ENCODE results near the gene PWWP2B. TPM values are rescaled to one million over a fixed set of nuclear protein-coding genes. Genes with fewer than 3 reads are reported as not detected.

PWWP2B gene
- polyA plus RNA-seq, 2 of the 4 experiments (the other 2 are of a cell fraction): 2.8 to 7.3 TPM

DNA sequence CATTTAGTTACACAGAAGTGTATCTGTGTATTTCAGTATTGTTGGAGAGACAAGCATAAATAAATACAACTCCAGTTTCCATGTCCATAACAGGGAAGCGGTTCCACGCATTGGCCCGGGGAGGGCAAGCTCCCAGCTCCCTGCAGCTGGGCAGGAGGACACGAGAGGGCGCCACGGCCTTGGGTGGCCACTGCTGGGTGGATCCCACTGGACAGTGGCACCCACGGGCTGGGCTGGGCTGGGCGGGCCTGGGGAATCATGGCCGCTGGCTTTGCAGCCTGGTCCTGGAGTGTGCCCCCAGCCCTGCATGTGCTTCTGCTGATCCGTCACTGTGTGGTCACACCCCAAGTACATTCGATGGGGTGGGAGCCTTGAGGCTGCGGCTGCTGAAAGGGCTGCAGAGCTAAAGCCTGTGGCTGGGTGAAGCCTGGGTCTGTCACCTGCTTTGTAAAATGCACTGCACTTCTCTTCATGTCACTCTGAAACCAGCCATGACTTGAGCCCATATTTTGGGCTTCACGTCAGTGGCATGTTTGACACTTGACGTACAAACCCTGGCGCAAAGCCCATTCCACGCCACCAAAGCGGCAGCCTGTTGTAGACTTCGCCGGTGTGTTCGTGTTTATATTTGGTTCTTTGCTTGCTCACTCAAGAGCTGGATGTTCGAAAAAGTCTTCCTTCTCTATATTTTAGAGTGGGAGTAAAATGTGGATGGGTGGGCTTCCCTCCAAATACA is 37.5 kb upstream of the PWWP2B start:
- Histone ChIP-seq H3K4me3 (no peak overlapping the region), H3K27ac (no peak overlapping the region), H3K4me2 (no peak overlapping the region), H3K4me1 (no peaks in the 10 kb centered on the region), H3K9me3 (no peaks in the 10 kb centered on the region)
- ChIA-PET POLR2A (no interaction called here), CTCF (interaction anchor here (0.8 to 2.3 kb wide), 11 partner anchors 9 to 164 kb away, joined by 3 to 16 read pairs (median 5); no protein-coding TSS in a partner anchor)
- DNase-seq (ENCODE audit: low read depth in 1 of 2, low spot score in 1 of 2) (peak in 1 of 2 experiments; percentile 21), FAIRE-seq (no peak), ATAC-seq (no peak)
- TF ChIP-seq JUN (IDR thresholded peaks at IDR 0.05): no peak
- TF ChIP-seq ZSCAN20 (CRISPR knock-in tag; IDR thresholded peaks at IDR 0.05): no peak
- no peak for TF ChIP-seq CEBPB (IDR thresholded peaks at IDR 0.05)
- TF ChIP-seq, protein P1, sequence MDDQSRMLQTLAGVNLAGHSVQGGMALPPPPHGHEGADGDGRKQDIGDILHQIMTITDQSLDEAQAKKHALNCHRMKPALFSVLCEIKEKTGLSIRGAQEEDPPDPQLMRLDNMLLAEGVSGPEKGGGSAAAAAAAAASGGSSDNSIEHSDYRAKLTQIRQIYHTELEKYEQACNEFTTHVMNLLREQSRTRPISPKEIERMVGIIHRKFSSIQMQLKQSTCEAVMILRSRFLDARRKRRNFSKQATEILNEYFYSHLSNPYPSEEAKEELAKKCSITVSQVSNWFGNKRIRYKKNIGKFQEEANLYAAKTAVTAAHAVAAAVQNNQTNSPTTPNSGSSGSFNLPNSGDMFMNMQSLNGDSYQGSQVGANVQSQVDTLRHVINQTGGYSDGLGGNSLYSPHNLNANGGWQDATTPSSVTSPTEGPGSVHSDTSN (IDR thresholded peaks at IDR 0.05): no peak
- TF ChIP-seq SMC3 (IDR thresholded peaks at IDR 0.05): no peak
- no peak for TF ChIP-seq EHF (CRISPR knock-in tag; IDR thresholded peaks at IDR 0.05)
- TF ChIP-seq, protein P2, sequence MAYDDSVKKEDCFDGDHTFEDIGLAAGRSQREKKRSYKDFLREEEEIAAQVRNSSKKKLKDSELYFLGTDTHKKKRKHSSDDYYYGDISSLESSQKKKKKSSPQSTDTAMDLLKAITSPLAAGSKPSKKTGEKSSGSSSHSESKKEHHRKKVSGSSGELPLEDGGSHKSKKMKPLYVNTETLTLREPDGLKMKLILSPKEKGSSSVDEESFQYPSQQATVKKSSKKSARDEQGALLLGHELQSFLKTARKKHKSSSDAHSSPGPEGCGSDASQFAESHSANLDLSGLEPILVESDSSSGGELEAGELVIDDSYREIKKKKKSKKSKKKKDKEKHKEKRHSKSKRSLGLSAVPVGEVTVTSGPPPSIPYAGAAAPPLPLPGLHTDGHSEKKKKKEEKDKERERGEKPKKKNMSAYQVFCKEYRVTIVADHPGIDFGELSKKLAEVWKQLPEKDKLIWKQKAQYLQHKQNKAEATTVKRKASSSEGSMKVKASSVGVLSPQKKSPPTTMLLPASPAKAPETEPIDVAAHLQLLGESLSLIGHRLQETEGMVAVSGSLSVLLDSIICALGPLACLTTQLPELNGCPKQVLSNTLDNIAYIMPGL (CRISPR knock-in tag; IDR thresholded peaks at IDR 0.05; ENCODE audit: borderline replicate concordance): no peak
- no peak for TF ChIP-seq MYC (IDR thresholded peaks at IDR 0.05; ENCODE audit: borderline replicate concordance, low read length)
- TF ChIP-seq HEYL (CRISPR knock-in tag; IDR thresholded peaks at IDR 0.05): no peak
- no peak for TF ChIP-seq NR3C1 (IDR thresholded peaks at IDR 0.05)
- no peak for TF ChIP-seq GATA3 (IDR thresholded peaks at IDR 0.05; ENCODE audit: borderline replicate concordance)
- no peak for TF ChIP-seq ESRRA (IDR thresholded peaks at IDR 0.05; ENCODE audit: borderline replicate concordance, low read length)
- no peak for TF ChIP-seq RNF2 (IDR thresholded peaks at IDR 0.05; ENCODE audit: borderline replicate concordance, low read depth)
- no peak for TF ChIP-seq KDM1A (IDR thresholded peaks at IDR 0.05; ENCODE audit: low read depth)
- WGBS (ENCODE audit: missing lambda C conversion rate): 83% methylated on average over 16 of the region's 21 CpGs

DNA sequence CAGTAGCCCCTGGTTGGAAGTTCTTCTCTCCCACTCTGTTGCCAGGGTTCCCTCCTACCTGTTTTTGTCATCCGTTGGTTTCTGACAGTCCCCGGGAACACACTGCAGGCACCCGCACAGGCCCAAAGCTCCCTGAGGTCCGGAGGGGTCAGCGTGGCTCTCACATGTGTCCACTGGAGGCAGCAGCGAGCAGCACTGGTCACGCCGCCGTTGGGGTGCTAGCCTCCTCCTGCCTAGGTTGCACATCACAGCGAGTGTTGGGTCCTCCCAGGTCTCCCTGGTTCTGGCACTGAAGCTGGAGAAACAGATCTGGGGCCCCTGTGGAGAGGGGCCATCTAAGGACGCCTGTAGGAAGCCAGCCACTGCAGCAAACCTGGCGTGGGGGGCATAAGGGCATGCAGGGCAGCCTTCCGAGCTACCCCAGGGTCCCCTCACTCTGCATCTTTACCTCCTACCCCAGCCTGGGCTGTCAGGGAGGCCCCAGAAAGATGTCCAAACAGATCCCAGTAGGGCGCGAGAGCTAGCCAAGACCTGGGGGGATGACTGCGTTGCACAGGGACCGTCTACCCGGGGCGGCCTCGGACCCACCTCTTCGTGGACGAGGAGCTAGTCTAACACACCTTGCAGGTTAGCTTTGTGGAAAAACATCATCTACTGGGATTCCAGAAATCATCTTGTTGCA is 36.1 kb upstream of the PWWP2B start:
- POLR2A ChIA-PET: no interaction called here
- peak; percentile 29 to 44 for DNase-seq (ENCODE audit: low read depth in 1 of 2, low spot score in 1 of 2)
- peak; percentile 57 to 87; a peak in 4 of 6 replicates for ATAC-seq
- H3K4me3 ChIP-seq: no peak overlapping the region
- no peaks in the 10 kb centered on the region for H3K9me3 ChIP-seq
- H3K4me1 ChIP-seq: no peaks in the 10 kb centered on the region
- WGBS (ENCODE audit: missing lambda C conversion rate): 59% methylated on average over 20 of the region's 22 CpGs
- no peak overlapping the region for H3K27ac ChIP-seq
- no peak overlapping the region for H3K4me2 ChIP-seq
- CTCF ChIA-PET: interaction anchor here (0.7 to 2.3 kb wide), 17 partner anchors 8 to 226 kb away, joined by 3 to 16 read pairs (median 4); no protein-coding TSS in a partner anchor
- no peak for FAIRE-seq
- TF ChIP-seq RCOR1 (IDR thresholded peaks at IDR 0.05; ENCODE audit: low read depth, low read length) (no peak), RAD21 (conservative IDR thresholded peaks at IDR 0.05 in 1 of 2, IDR thresholded peaks at IDR 0.05 in 1 of 2) (peak; percentile 19 to 32; a peak in 2 of 5 replicates), ZFP36 (IDR thresholded peaks at IDR 0.05; ENCODE audit: borderline replicate concordance, partially characterized antibody) (no peak), TFCP2L1 (CRISPR knock-in tag; IDR thresholded peaks at IDR 0.05) (no peak), NFE2L2 (conservative IDR thresholded peaks at IDR 0.05; ENCODE audit: low read length) (no peak), HDAC2 (IDR thresholded peaks at IDR 0.05) (no peak), HOXB5 (CRISPR knock-in tag; IDR thresholded peaks at IDR 0.05) (no peak), NPAS2 (CRISPR knock-in tag; IDR thresholded peaks at IDR 0.05; ENCODE audit: borderline replicate concordance) (no peak), POLR2AphosphoS2 (conservative IDR thresholded peaks at IDR 0.05; ENCODE audit: low read length) (no peak), TP53 (CRISPR knock-in tag; IDR thresholded peaks at IDR 0.05) (no peak), CBX2 (IDR thresholded peaks at IDR 0.05; ENCODE audit: borderline replicate concordance, low read depth) (no peak), CHD4 (IDR thresholded peaks at IDR 0.05; ENCODE audit: borderline replicate concordance) (no peak), HOXA7 (CRISPR knock-in tag; IDR thresholded peaks at IDR 0.05) (no peak), EHF (CRISPR knock-in tag; IDR thresholded peaks at IDR 0.05) (no peak), RNF2 (IDR thresholded peaks at IDR 0.05; ENCODE audit: borderline replicate concordance, low read depth) (no peak), KDM5A (IDR thresholded peaks at IDR 0.05) (no peak), SMC3 (IDR thresholded peaks at IDR 0.05) (0 out of 3 replicates have a peak, but pooled peaks have one; percentile 12)
- TF ChIP-seq, protein P2 (CRISPR knock-in tag; IDR thresholded peaks at IDR 0.05; ENCODE audit: borderline replicate concordance): no peak
- TF ChIP-seq, protein P3, sequence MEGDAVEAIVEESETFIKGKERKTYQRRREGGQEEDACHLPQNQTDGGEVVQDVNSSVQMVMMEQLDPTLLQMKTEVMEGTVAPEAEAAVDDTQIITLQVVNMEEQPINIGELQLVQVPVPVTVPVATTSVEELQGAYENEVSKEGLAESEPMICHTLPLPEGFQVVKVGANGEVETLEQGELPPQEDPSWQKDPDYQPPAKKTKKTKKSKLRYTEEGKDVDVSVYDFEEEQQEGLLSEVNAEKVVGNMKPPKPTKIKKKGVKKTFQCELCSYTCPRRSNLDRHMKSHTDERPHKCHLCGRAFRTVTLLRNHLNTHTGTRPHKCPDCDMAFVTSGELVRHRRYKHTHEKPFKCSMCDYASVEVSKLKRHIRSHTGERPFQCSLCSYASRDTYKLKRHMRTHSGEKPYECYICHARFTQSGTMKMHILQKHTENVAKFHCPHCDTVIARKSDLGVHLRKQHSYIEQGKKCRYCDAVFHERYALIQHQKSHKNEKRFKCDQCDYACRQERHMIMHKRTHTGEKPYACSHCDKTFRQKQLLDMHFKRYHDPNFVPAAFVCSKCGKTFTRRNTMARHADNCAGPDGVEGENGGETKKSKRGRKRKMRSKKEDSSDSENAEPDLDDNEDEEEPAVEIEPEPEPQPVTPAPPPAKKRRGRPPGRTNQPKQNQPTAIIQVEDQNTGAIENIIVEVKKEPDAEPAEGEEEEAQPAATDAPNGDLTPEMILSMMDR (IDR thresholded peaks at IDR 0.05): peak; percentile 51
- TF ChIP-seq, protein P4, sequence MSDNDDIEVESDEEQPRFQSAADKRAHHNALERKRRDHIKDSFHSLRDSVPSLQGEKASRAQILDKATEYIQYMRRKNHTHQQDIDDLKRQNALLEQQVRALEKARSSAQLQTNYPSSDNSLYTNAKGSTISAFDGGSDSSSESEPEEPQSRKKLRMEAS (IDR thresholded peaks at IDR 0.05): 0 out of 2 replicates have a peak, but pooled peaks have one; percentile 18
